ENCODE data around the gene ENAH.

The ENAH gene

DNA sequence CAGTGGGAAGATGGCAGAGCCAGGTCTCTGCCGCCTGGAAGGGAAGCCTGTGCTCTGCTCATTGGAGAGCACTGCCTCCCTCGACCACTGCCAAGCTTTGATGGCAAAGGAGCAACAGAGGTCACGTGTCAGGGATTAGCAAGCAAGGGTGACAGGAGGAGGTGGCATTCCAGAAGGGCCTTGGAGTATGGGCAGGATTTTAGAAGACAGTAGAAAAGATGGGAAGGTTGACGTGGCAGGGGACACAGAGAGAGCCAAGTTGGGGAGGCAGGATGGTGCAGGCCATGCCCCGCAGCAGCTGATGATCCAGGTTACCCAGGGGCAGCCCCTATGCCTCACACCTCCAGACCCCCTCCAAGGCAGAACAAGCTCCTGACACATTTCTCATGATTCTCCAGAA is 203.1 kb downstream of the ENAH start:
- no peak overlapping the region for H3K27ac ChIP-seq (ENCODE audit: low read depth, low read length)
- H3K4me3 ChIP-seq (ENCODE audit: low read depth, low read length): no peak overlapping the region
- no peaks in the 10 kb centered on the region for H3K36me3 ChIP-seq (ENCODE audit: control insufficient read depth, insufficient read depth, low read length)
- peaks cover 21% of the 10 kb centered on the region for H3K4me1 ChIP-seq (ENCODE audit: control insufficient read depth, insufficient read depth, low read length)
- H3K9me3 ChIP-seq (ENCODE audit: control insufficient read depth, insufficient read depth, low read length): no peaks in the 10 kb centered on the region
- H3K27me3 ChIP-seq (ENCODE audit: control insufficient read depth, insufficient read depth, low read length): no peaks in the 10 kb centered on the region
- H3K9ac ChIP-seq (ENCODE audit: low read depth, low read length): no peak overlapping the region

- no peak overlapping the region for H3K27ac ChIP-seq (ENCODE audit: low read depth, low read length)
- no peak overlapping the region for H3K4me3 ChIP-seq (ENCODE audit: low read depth, low read length)
- H3K9ac ChIP-seq (ENCODE audit: low read depth, low read length): no peak overlapping the region
- H3K27me3 ChIP-seq (ENCODE audit: control insufficient read depth, insufficient read depth, low read length): no peaks in the 10 kb centered on the region
- no peaks in the 10 kb centered on the region for H3K36me3 ChIP-seq (ENCODE audit: control insufficient read depth, insufficient read depth, low read length)
- no peaks in the 10 kb centered on the region for H3K9me3 ChIP-seq (ENCODE audit: control insufficient read depth, insufficient read depth, low read length)
- peaks cover 21% of the 10 kb centered on the region for H3K4me1 ChIP-seq (ENCODE audit: control insufficient read depth, insufficient read depth, low read length)
Observed at GRCh38 chr1:225449261-225449660, 203.7 kb downstream of the ENAH start.

- peaks cover 21% of the 10 kb centered on the region for H3K4me1 ChIP-seq (ENCODE audit: control insufficient read depth, insufficient read depth, low read length)
- no peak overlapping the region for H3K27ac ChIP-seq (ENCODE audit: low read depth, low read length)
- no peak overlapping the region for H3K4me3 ChIP-seq (ENCODE audit: low read depth, low read length)
Observed at GRCh38 chr1:225448146-225448805, 204.6 kb downstream of the ENAH start.

GRCh38 chr1:225447650-225448089 is 205.3 kb downstream of the ENAH start:
- Histone ChIP-seq H3K27me3 (ENCODE audit: control insufficient read depth, insufficient read depth, low read length) (no peaks in the 10 kb centered on the region), H3K9me3 (ENCODE audit: control insufficient read depth, insufficient read depth, low read length) (no peaks in the 10 kb centered on the region), H3K4me3 (ENCODE audit: low read depth, low read length) (no peak overlapping the region), H3K27ac (ENCODE audit: low read depth, low read length) (no peak overlapping the region), H3K36me3 (ENCODE audit: control insufficient read depth, insufficient read depth, low read length) (no peaks in the 10 kb centered on the region), H3K4me1 (ENCODE audit: control insufficient read depth, insufficient read depth, low read length) (peaks cover 21% of the 10 kb centered on the region), H3K9ac (ENCODE audit: low read depth, low read length) (no peak overlapping the region)

More at GRCh38 chr1:225448146-225448805, 204.6 kb downstream of the ENAH start:
- H3K9me3 ChIP-seq (ENCODE audit: control insufficient read depth, insufficient read depth, low read length): no peaks in the 10 kb centered on the region
- H3K27me3 ChIP-seq (ENCODE audit: control insufficient read depth, insufficient read depth, low read length): no peaks in the 10 kb centered on the region
- no peak overlapping the region for H3K9ac ChIP-seq (ENCODE audit: low read depth, low read length)
- no peaks in the 10 kb centered on the region for H3K36me3 ChIP-seq (ENCODE audit: control insufficient read depth, insufficient read depth, low read length)

GRCh38 chr1:225446981-225447615 is 205.8 kb downstream of the ENAH start:
- no peak overlapping the region for H3K9ac ChIP-seq (ENCODE audit: low read depth, low read length)
- peak overlapping the region; percentile 57 for H3K27ac ChIP-seq (ENCODE audit: low read depth, low read length)
- H3K4me1 ChIP-seq (ENCODE audit: control insufficient read depth, insufficient read depth, low read length): peaks cover 21% of the 10 kb centered on the region
- H3K4me3 ChIP-seq (ENCODE audit: low read depth, low read length): no peak overlapping the region
- H3K9me3 ChIP-seq (ENCODE audit: control insufficient read depth, insufficient read depth, low read length): no peaks in the 10 kb centered on the region
- H3K27me3 ChIP-seq (ENCODE audit: control insufficient read depth, insufficient read depth, low read length): no peaks in the 10 kb centered on the region
- H3K36me3 ChIP-seq (ENCODE audit: control insufficient read depth, insufficient read depth, low read length): no peaks in the 10 kb centered on the region

- Histone ChIP-seq H3K4me3 (ENCODE audit: low read depth, low read length) (no peak overlapping the region), H3K36me3 (ENCODE audit: control insufficient read depth, insufficient read depth, low read length) (no peaks in the 10 kb centered on the region), H3K4me1 (ENCODE audit: control insufficient read depth, insufficient read depth, low read length) (peaks cover 21% of the 10 kb centered on the region), H3K27me3 (ENCODE audit: control insufficient read depth, insufficient read depth, low read length) (no peaks in the 10 kb centered on the region), H3K9ac (ENCODE audit: low read depth, low read length) (no peak overlapping the region), H3K27ac (ENCODE audit: low read depth, low read length) (peak overlapping the region; percentile 57), H3K9me3 (ENCODE audit: control insufficient read depth, insufficient read depth, low read length) (no peaks in the 10 kb centered on the region)
Observed at GRCh38 chr1:225446595-225446960, 206.3 kb downstream of the ENAH start.

GRCh38 chr1:225445639-225446594 is 207.0 kb downstream of the ENAH start:
- H3K36me3 ChIP-seq (ENCODE audit: control insufficient read depth, insufficient read depth, low read length): no peaks in the 10 kb centered on the region
- H3K4me3 ChIP-seq (ENCODE audit: low read depth, low read length): no peak overlapping the region
- no peaks in the 10 kb centered on the region for H3K9me3 ChIP-seq (ENCODE audit: control insufficient read depth, insufficient read depth, low read length)
- no peaks in the 10 kb centered on the region for H3K27me3 ChIP-seq (ENCODE audit: control insufficient read depth, insufficient read depth, low read length)
- no peak overlapping the region for H3K9ac ChIP-seq (ENCODE audit: low read depth, low read length)
- H3K27ac ChIP-seq (ENCODE audit: low read depth, low read length): peak overlapping the region; percentile 57
- peaks cover 21% of the 10 kb centered on the region for H3K4me1 ChIP-seq (ENCODE audit: control insufficient read depth, insufficient read depth, low read length)

- H3K4me1 ChIP-seq (ENCODE audit: control insufficient read depth, insufficient read depth, low read length): peaks cover 16% of the 10 kb centered on the region
- no peaks in the 10 kb centered on the region for H3K36me3 ChIP-seq (ENCODE audit: control insufficient read depth, insufficient read depth, low read length)
- H3K9ac ChIP-seq (ENCODE audit: low read depth, low read length): no peak overlapping the region
- no peak overlapping the region for H3K27ac ChIP-seq (ENCODE audit: low read depth, low read length)
- no peak overlapping the region for H3K4me3 ChIP-seq (ENCODE audit: low read depth, low read length)
- H3K9me3 ChIP-seq (ENCODE audit: control insufficient read depth, insufficient read depth, low read length): no peaks in the 10 kb centered on the region
- no peaks in the 10 kb centered on the region for H3K27me3 ChIP-seq (ENCODE audit: control insufficient read depth, insufficient read depth, low read length)
Observed at GRCh38 chr1:225442123-225442505, 210.8 kb downstream of the ENAH start.

DNA sequence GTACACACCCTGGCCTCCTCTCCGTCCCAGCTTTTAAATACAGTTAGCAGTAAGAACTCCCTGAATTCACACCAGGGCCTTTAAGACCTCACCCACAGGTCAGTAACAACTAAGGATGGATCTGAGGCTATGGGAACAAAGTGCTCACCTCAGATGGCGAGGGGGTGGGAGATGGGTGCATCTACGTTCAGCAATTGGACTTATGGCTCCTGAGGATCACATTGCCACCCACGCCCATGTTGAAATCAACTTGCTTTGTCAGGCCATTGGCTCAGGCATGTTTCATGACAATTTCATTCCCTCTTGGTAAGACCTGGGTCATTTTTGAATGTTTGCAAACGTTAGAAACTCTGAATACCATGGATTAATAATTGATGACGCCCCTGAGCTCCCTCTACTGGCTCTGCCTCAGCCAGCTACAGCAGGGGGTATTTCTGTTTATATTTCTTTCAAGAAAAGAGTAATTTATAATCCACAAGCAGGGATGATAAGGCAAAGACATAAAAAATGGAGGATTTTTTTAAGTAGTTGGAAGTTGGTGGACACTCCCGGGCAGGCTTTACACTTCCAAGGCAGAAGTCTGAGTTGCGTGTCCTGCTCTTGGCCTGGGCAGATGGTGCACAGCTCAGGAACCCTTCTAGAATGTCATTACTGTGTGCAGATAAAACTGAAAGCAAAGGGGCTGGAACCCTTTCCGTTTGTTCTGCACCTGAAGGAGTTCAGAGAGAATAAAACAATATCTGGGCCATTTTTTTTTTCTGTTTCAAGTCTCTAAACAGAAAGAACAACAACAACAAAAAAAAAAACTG is 211.4 kb downstream of the ENAH start:
- no peak overlapping the region for H3K27ac ChIP-seq (ENCODE audit: low read depth, low read length)
- H3K9ac ChIP-seq (ENCODE audit: low read depth, low read length): no peak overlapping the region

DNA sequence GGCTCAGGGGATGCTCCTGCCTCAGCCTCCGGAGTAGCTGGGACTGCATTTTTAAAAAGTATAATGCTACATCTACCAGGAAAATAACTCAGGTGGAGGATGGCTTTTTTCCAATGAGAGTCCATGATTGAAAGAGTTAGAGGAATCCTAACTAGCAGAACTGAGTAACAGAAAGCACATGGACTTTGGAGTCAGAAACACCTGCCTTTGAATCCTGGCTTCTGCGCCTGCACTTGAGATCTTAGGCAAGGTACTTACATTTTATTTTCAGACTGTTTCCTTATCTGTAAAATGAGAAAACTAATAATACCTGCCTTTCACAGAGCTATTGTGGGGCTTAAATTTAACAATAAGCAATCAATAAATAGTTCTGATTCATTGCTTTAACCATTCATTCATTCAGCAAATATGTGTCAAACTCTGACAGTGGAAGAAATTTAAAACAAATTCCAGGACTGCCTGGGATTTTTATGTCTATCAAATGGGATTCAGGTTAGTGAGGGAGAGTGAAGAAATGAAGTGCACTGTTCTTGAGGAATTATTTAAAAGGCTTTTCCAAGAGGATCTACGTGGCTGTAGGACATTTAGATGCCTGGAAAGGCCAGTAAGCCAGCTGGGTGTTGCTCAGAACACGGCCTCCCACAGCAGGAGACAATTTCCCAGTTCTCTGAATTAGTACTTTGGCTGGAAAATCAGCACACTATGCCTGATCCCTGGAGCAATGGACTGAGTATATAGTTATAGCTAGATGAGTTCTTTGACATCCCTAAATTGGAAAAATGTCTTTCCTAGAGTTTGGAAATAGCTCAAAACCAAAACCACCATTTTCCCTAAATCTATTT is 212.3 kb downstream of the ENAH start:
- Histone ChIP-seq H3K9me3 (ENCODE audit: control insufficient read depth, insufficient read depth, low read length) (no peaks in the 10 kb centered on the region), H3K36me3 (ENCODE audit: control insufficient read depth, insufficient read depth, low read length) (no peaks in the 10 kb centered on the region), H3K27ac (ENCODE audit: low read depth, low read length) (no peak overlapping the region), H3K9ac (ENCODE audit: low read depth, low read length) (no peak overlapping the region), H3K4me1 (ENCODE audit: control insufficient read depth, insufficient read depth, low read length) (peaks cover under 1% of the 10 kb centered on the region; the same call in 1 of the 2 replicates), H3K4me3 (ENCODE audit: low read depth, low read length) (no peak overlapping the region), H3K27me3 (ENCODE audit: control insufficient read depth, insufficient read depth, low read length) (no peaks in the 10 kb centered on the region)

More for the DNA sequence above, 211.4 kb downstream of the ENAH start:
- H3K27me3 ChIP-seq (ENCODE audit: control insufficient read depth, insufficient read depth, low read length): no peaks in the 10 kb centered on the region
- H3K36me3 ChIP-seq (ENCODE audit: control insufficient read depth, insufficient read depth, low read length): no peaks in the 10 kb centered on the region
- H3K4me1 ChIP-seq (ENCODE audit: control insufficient read depth, insufficient read depth, low read length): peaks cover 10% of the 10 kb centered on the region
- H3K4me3 ChIP-seq (ENCODE audit: low read depth, low read length): no peak overlapping the region
- H3K9me3 ChIP-seq (ENCODE audit: control insufficient read depth, insufficient read depth, low read length): no peaks in the 10 kb centered on the region
